COLO668 (cell line): ENCODE measurements around the gene LRMDA.

Experiments
- DNase-seq: peaks from one replicate; lab custom pipeline; 2025; ENCODE audit not compliant: unreplicated experiment; lab: John Stamatoyannopoulos, UW

Gene LRMDA

GRCh38 chr10:75935650-75936400 lies 504.4 kb downstream of the LRMDA start:
- peak; percentile 32 for DNase-seq

DNA sequence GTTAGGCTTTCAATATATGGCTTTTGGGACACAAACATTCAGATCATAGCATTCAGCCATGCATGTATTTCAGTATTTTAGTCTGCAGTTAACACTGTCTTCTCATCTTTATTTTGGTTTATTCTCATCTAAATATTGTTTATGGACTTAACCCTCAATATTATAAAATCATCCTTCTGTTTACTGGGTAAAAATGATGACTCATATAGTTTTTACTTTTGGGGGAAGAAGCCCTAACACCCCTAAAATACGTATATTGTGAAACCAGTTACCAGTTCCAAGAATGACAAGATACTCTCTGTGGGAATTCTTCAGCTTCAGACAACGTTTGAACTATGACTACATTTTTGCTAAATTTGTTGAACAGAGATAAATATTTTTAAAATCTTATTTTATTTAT lies 505.4 kb downstream of the LRMDA start:
- DNase-seq: no peak

- DNase-seq: no peak
Observed at GRCh38 chr10:75937823-75938222, 506.4 kb downstream of the LRMDA start.

DNA sequence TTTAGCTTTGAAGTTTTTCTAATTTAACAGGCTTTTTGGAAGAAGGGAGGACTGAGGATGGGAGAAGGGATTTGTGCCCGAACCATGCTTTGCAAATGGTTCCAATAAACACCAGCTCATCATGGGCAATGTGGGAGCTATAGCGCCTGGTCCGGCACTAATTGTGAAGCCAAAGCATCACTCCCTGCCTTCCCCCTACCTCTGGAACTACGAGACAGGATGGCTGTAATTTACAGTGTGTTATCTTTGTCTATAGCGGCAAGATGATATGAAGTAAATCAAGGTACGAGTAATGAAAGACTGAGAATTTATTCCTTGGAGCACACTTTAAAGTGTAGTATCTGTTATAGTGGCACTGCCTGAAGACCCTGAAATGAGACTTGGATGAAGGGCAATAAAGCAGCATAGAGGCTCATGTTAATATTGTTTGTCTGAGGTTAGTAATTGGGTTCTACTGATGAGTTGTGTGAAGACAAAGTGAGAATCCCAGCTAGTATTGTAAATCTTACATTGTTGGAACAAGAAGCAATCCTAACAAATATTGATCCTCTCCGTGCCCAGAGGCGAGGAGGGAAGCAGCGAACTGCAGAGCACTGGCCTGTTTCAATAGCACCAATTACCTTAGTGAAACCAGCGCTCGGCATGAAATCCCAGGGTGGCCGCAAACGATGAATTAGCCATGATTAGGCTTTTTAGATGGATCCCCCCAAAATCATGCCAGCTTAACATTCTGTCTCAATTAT lies 507.1 kb downstream of the LRMDA start:
- no peak for DNase-seq

- DNase-seq: no peak
Observed at GRCh38 chr10:75939541-75939940, 508.1 kb downstream of the LRMDA start.

GRCh38 chr10:75940742-75941141 lies 509.3 kb downstream of the LRMDA start:
- no peak for DNase-seq

- no peak for DNase-seq
Observed at GRCh38 chr10:75941223-75941801, 509.9 kb downstream of the LRMDA start.

DNA sequence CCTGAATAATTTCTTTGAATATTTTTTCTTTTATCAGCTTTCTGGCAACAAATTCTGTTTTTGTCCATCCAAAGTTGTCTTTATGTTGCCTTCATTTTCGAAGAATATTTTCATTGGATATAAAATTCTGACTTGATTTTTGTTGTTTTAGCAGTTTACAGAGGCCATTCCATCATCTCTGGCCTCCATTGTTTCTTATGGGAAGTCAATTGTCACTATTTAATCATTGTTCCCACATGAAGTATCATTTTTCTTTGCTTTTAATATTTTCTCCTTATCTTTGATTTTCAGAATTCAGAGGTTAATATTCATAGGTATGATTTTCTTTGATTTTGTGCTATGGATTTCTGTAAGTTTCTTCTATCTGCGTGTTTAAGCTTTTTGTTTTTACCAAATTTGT lies 512.6 kb downstream of the LRMDA start:
- DNase-seq: no peak

- no peak for DNase-seq
Observed at GRCh38 chr10:75948583-75948982, 517.2 kb downstream of the LRMDA start.

GRCh38 chr10:75950307-75950706 lies 518.9 kb downstream of the LRMDA start:
- DNase-seq: no peak

DNA sequence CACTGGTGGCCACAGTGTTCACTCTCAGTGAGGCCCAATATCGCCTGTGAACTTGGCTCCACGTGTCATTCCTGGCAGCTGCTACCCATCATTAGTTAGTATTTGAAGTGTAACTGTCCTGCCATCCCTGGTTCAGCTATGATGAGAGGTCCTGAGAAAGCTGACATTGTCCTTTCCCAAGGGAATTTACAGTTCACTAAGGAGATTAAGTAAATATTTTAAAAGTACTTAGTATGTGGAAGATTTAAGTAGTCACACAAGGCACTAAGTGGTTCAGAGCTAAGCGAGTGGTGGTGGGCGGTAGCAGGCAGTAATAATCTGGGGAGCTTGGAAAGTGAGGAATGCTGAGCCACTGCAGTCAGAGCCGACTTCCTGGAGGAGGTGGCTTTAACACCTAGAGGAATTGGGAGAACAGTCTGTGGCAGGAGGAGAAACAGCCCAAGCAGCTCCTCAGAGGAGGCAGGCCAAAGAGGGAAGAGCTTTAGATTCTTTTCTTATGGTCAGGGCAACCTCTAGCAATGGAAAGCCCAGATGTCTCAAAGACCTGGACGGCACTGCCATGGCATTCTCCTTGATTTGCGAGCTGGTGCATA lies 519.7 kb downstream of the LRMDA start:
- DNase-seq: no peak

- no peak for DNase-seq
Observed at GRCh38 chr10:75951627-75952026, 520.2 kb downstream of the LRMDA start.

DNA sequence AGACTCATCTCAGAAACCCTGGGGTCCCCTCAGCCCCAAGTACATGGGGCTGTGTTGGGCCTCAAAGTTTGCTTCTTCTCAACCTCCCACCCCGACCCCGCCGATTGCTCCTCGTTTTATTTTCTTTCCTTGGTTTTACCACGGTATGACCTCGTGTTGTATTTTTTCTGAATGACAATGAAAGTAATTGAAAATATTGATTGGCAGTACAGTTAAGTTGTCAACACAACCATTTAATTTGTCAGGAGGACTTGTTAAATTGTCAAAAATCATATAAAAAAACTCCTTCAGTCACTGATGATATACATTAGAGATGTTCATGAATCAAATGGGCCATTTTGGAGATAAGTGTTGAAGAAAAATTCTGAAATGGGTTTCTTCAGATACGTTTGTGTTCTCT lies 520.7 kb downstream of the LRMDA start:
- no peak for DNase-seq

DNA sequence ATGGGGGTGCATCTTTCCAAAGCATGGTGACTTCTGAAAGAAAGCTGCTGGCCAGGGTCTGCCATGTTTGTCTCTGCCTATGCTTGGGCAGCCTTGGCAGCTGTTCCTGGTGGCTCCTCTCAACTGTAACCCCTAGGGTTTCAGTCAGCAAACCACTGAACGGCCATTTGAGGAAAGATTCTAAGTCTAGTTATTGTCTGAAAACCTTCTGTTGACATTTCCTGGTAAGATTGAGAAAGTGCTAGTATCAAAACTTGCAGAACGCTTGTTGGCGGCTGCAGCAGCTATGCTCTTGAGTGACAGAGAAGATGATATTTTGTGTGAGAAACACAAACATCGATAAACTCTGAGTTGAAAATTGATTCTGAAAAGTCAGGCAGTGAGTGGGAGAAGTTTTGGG lies 523.1 kb downstream of the LRMDA start:
- no peak for DNase-seq

DNA sequence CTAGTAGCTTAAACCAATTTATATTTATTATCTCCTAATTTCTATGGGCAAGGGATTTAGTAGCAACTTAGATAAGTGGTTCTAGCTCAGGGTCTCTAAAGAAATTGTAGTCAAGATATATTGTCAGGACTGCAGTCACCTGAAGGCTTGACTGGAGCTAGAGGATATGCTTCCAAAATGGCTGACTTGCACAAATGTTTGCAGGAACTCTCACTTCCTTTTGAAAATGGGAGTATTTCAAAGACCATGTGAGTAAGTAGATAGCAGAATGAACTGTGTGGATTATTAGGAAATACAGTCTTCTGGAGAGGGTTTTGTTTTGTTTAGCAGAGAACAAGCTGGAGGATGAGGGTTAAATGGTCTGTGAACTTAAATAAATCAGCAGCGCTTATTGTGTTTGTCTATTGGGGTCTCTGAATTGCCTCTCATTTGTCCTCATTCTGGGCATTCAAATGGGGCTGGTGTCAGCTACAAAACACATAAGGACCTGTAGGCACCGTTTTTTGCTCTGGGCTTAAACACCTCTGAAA lies 524.6 kb downstream of the LRMDA start:
- no peak for DNase-seq

DNA sequence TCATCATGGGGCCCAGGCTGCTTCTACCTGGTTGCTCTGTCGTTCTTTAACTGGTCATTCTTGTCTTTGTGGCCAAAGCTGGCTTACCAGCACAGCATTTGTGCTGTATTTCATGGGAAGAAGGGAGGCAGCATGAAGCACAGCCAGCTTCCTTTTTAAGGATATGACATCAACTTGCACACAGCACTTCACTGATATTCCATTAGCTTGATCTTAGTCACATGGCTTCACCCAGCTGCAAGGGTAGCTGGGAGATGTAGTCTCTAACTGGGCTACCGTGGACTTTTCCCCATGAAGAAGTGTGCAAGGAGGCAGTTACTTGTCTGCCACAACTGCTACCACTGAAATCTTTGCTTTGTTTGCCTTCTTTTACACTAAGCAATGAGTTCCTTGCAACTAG lies 525.2 kb downstream of the LRMDA start:
- no peak for DNase-seq

DNA sequence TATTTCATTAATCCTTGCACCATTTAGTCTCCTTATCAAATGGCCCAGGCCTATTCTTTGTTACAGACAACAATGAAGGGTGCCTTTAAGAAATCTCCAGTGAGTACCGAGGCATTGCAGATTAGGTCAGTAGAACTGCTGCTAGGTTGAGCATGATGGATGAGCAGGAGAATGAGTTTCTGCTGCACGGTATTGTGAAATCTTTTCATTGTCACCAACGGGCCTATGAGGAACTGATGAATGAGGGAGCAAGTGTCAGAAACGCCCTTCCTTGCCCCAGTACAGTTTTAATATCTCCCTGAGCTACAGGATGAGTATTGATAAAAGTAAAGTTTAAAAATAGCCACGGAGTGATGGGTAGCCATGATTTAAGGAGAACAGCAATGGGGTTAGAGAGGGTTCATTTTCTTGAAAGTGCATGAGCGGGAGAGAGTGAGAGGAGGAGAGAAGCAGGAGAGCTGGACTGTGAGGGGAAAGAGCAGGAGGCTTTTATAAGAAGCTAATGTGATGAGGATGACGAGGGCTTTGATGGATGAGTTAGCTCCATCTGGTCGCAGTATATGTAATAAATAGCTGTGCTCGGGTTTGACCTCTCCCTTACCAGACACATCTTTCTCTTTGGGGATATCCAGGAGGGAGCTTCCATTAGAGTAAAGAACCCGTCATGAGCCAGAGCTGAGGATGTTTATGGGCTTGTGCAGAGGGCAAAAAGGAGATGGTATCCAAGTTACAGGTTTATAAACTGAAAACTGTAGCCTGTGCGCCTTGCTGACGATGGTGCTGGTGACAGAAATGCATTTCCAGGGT lies 526.1 kb downstream of the LRMDA start:
- no peak for DNase-seq

- no peak for DNase-seq
Observed at GRCh38 chr10:75959209-75959608, 527.8 kb downstream of the LRMDA start.

DNA sequence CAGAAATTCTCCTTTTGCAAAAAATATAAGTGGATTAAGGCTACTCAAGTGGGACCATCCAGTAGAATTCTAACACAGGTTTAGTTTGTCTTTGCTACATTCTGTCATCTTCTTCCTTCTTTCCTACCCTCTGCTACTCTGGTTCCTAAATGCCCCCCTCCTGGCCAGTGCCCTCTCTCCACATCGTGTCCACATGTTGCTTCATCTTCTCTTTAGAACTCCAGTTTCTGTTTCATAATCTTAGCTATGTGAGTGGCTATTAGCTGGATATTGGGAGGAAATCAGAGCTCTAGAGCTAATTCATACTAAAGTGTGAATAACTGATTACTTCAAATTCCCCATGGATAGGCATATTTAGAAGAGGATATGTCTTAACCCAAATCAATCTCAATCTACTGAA lies 528.5 kb downstream of the LRMDA start:
- no peak for DNase-seq

GRCh38 chr10:75962395-75963061 lies 531.1 kb downstream of the LRMDA start:
- no peak for DNase-seq
